Measurements from ENCODE around the gene PAPLN. TPM values are rescaled to one million over a fixed set of nuclear protein-coding genes. Genes with fewer than 3 reads are reported as not detected.
A peak's percentile ranks its signal among the peaks of the same experiment; 100 is the strongest.

PAPLN gene
- total RNA-seq, 2 donors from 2014 or later, result not detected

DNA sequence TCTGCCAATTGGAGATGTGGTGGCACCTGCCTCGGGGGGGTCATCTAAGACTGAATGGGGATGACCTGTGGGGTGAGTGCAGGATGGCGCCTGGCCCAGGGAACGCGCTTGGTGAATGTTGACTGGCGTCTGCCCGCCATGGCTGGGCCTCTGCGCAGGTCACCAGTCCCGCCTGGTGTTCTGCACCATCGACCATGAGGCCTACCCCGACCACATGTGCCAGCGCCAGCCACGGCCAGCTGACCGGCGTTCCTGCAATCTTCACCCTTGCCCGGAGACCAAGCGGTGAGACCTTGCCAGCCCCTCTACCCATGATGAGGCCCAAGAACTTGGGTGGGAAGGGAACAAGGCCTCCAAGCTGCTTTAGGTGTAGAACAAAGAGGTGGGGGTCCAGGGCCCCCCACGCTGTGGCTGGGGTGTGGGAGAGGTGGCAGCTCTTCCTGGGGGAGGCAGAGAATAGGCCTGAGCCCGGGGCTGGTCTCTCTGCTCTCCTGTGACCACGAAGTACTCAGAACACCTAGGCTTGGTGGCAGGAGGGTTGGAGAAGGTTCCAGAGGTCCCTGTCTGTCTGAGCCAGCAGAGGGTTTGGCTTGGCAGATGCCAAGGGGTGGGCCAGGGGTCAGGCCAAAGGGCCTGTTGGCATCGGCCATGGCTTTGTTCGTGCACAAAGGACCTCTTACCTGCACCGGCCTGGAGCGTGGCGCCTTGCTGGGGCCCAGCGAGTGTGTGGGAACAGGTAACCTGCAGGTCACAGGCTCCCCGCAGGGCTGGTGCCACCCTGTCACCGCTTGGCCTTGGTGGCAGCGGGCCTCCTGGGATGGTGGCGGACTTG, 15.4 kb downstream of the PAPLN start:
- no peak overlapping the region for H3K4me3 Mint-ChIP-seq
- H3K27me3 Mint-ChIP-seq, result no peaks in the 10 kb centered on the region
- no peak overlapping the region for H3K27ac Mint-ChIP-seq
- ATAC-seq, result no peak
- peaks cover 6% of the 10 kb centered on the region for H3K4me1 Mint-ChIP-seq
- no peaks in the 10 kb centered on the region for H3K36me3 Mint-ChIP-seq (ENCODE audit: low read depth)
- no peaks in the 10 kb centered on the region for H3K9me3 ChIP-seq (ENCODE audit: control insufficient read depth, low read length, poor library complexity, severe bottlenecking)
- peak in 1 of 3 donors; percentile 4 for DNase-seq

DNA sequence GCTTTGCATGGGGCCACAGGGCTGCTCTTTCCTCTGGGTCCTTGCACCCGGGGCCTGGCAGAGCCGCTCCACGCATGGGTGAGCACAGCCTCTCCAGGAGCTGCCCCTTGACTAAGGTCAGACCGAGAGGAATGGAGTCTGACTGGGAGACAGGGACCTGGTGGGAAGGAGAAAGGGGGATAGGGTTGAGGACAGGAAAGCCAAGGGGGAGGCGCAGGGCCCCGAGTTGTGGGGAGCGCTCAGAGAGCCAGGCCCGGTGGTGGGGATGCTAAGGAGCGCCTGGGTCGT, 16.0 kb downstream of the PAPLN start:
- no peak for ATAC-seq

DNA sequence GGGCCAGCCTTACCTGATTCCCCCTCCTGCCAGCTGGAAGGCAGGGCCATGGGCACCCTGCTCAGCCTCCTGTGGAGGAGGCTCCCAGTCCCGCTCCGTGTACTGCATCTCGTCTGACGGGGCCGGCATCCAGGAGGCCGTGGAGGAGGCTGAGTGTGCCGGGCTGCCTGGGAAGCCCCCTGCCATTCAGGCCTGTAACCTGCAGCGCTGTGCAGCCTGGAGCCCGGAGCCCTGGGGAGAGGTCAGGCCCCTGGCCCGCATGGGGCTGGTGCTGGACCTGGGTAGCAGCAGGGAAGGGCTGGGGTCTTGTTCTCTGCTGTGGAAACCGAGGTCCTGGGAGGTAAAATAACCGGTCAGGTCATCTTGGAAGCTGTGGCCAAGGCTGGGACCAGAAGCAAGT, 16.4 kb downstream of the PAPLN start:
- no peaks in the 10 kb centered on the region for H3K36me3 Mint-ChIP-seq (ENCODE audit: low read depth)
- ATAC-seq, result no peak
- no peak overlapping the region for H3K4me3 Mint-ChIP-seq
- H3K27ac Mint-ChIP-seq, result no peak overlapping the region
- no peaks in the 10 kb centered on the region for H3K27me3 Mint-ChIP-seq
- no peaks in the 10 kb centered on the region for H3K9me3 ChIP-seq (ENCODE audit: control insufficient read depth, low read length, poor library complexity, severe bottlenecking)
- peaks cover 6% of the 10 kb centered on the region for H3K4me1 Mint-ChIP-seq
- no peak for DNase-seq

More for the DNA sequence above, 16.0 kb downstream of the PAPLN start:
- Mint-ChIP-seq H3K4me1 (peaks cover 6% of the 10 kb centered on the region), H3K27me3 (no peaks in the 10 kb centered on the region), H3K27ac (no peak overlapping the region), H3K36me3 (ENCODE audit: low read depth) (no peaks in the 10 kb centered on the region), H3K4me3 (no peak overlapping the region)
- DNase-seq, result no peak
- H3K9me3 ChIP-seq (ENCODE audit: control insufficient read depth, low read length, poor library complexity, severe bottlenecking), result no peaks in the 10 kb centered on the region

DNA sequence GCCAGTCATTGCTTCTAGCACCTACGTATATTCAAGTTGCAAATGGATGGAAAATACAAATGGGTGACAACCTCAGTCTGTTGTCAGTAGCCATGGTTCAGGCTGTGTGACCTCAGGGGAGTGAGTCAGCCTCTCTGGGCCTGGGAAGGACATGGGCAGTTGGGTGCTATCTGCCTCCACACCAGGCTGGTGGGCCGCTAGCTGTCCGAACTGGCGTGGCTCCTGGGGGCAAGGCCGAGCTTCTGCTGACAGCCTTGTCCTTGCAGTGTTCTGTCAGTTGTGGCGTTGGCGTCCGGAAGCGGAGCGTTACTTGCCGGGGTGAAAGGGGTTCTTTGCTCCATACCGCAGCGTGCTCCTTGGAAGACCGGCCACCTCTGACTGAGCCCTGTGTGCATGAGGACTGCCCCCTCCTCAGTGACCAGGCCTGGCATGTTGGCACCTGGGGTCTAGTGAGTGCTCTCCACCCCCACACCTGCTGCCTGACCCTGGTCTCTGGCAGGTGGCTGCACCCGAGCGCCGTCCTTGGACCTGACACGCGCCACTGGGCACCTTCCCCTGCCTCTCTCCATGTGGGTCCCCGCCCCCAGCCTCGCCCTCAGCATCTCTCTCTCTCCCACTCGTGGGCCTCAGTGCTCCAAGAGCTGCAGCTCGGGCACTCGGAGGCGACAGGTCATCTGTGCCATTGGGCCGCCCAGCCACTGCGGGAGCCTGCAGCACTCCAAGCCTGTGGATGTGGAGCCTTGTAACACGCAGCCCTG, 17.1 kb downstream of the PAPLN start:
- no peak for DNase-seq
- no peak overlapping the region for H3K4me3 Mint-ChIP-seq
- H3K27ac Mint-ChIP-seq, result no peak overlapping the region
- no peaks in the 10 kb centered on the region for H3K27me3 Mint-ChIP-seq
- no peaks in the 10 kb centered on the region for H3K36me3 Mint-ChIP-seq (ENCODE audit: low read depth)
- ATAC-seq, result no peak
- H3K9me3 ChIP-seq (ENCODE audit: control insufficient read depth, low read length, poor library complexity, severe bottlenecking), result no peaks in the 10 kb centered on the region
- H3K4me1 Mint-ChIP-seq, result peaks cover 4% of the 10 kb centered on the region

GRCh38 chr14:73255005-73255400, 17.7 kb downstream of the PAPLN start:
- Mint-ChIP-seq H3K36me3 (ENCODE audit: low read depth) (no peaks in the 10 kb centered on the region), H3K27ac (no peak overlapping the region), H3K27me3 (no peaks in the 10 kb centered on the region), H3K4me1 (peaks cover 4% of the 10 kb centered on the region), H3K4me3 (no peak overlapping the region)
- no peaks in the 10 kb centered on the region for H3K9me3 ChIP-seq (ENCODE audit: control insufficient read depth, low read length, poor library complexity, severe bottlenecking)
- no peak for DNase-seq
- ATAC-seq, result no peak

- Mint-ChIP-seq H3K4me3 (no peak overlapping the region), H3K36me3 (ENCODE audit: low read depth) (no peaks in the 10 kb centered on the region), H3K4me1 (peaks cover 4% of the 10 kb centered on the region), H3K27me3 (no peaks in the 10 kb centered on the region), H3K27ac (no peak overlapping the region)
- no peak for DNase-seq
- H3K9me3 ChIP-seq (ENCODE audit: control insufficient read depth, low read length, poor library complexity, severe bottlenecking), result no peaks in the 10 kb centered on the region
- no peak for ATAC-seq
These were observed 18.5 kb downstream of the PAPLN start for GRCh38 chr14:73255693-73256225.

DNA sequence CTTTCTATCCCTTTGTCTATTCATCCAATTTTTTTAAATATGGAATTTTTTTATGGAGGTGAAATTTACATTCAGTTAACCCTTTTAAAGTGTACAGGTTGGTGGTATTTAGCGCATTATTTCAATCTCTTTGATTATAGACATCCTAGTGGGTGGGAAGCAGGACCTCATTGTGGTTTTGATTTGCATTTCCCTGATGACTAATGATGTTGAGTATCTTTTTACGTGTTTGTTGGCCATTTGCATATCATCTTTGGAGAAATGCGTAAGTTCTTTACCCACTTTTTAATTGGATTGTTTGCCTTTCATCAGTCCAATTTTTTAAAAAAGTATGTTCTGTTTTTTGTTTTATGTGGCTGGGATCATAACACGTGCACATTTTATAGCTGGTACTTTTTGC, 20.8 kb downstream of the PAPLN start:
- no peak for DNase-seq
- Mint-ChIP-seq H3K27me3 (no peaks in the 10 kb centered on the region), H3K36me3 (ENCODE audit: low read depth) (no peaks in the 10 kb centered on the region), H3K4me3 (no peak overlapping the region), H3K27ac (no peak overlapping the region), H3K4me1 (peaks cover 4% of the 10 kb centered on the region)
- ATAC-seq, result peak; percentile 44
- H3K9me3 ChIP-seq (ENCODE audit: control insufficient read depth, low read length, poor library complexity, severe bottlenecking), result no peaks in the 10 kb centered on the region

DNA sequence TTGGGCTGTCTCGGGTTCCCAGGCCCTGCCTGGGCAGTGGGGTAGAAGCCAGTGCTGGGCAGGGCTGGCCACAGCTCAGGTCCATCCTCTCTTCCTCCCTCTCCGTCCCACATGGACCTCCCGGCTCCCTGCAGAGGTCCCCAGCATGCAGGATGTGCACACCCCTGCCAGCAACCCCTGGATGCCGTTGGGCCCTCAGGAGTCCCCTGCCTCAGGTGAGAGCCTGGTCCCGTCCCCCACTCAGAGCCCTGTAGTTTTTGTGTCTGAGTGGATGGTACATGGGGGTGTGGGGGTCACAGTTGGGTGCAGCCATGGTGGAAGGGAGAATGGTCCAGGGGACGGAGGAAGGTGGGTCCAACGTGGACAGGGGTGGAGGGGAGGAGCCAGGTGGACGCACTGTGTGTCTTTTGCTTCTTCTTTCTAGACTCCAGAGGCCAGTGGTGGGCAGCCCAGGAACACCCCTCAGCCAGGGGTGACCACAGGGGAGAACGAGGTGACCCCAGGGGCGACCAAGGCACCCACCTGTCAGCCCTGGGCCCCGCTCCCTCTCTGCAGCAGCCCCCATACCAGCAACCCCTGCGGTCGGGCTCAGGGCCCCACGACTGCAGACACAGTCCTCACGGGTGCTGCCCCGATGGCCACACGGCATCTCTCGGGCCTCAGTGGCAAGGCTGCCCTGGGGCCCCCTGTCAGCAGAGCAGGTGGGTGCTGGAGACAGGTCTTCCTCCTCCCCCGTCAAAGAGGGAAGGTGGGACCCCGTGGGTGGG, 21.7 kb downstream of the PAPLN start:
- H3K27ac Mint-ChIP-seq, result no peak overlapping the region
- H3K36me3 Mint-ChIP-seq (ENCODE audit: low read depth), result no peaks in the 10 kb centered on the region
- H3K27me3 Mint-ChIP-seq, result peaks cover 3% of the 10 kb centered on the region
- H3K4me1 Mint-ChIP-seq, result peaks cover 4% of the 10 kb centered on the region
- DNase-seq (no peak), ATAC-seq (no peak)
- no peak overlapping the region for H3K4me3 Mint-ChIP-seq
- H3K9me3 ChIP-seq (ENCODE audit: control insufficient read depth, low read length, poor library complexity, severe bottlenecking), result no peaks in the 10 kb centered on the region

DNA sequence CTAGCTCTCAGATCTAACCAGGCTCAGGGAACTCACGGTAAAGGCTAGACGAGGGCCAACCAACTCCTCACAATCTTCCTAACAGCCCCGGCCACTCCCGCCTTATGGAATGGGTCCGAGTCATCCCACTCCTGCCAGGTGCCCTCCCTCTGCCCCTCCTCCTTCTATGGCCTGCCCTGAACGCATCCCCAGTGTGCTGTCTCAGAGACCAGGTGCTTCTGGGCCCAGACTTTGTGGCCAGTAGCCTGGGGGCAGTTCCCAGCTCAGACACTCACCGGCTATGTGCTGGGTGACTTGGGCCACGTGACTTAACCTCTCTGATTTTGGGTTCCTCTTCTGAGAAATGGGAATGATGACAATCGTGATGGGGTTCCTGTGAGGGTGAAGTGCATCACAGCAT, 22.5 kb downstream of the PAPLN start:
- Mint-ChIP-seq H3K27ac (no peak overlapping the region), H3K4me3 (no peak overlapping the region), H3K36me3 (ENCODE audit: low read depth) (no peaks in the 10 kb centered on the region), H3K27me3 (peaks cover 11% of the 10 kb centered on the region), H3K4me1 (peaks cover 4% of the 10 kb centered on the region)
- ATAC-seq (no peak), DNase-seq (no peak)
- no peaks in the 10 kb centered on the region for H3K9me3 ChIP-seq (ENCODE audit: control insufficient read depth, low read length, poor library complexity, severe bottlenecking)

GRCh38 chr14:73260574-73260973, 23.3 kb downstream of the PAPLN start:
- DNase-seq, result no peak
- H3K4me3 Mint-ChIP-seq, result no peak overlapping the region
- no peak for ATAC-seq
- no peak overlapping the region for H3K27ac Mint-ChIP-seq
- H3K4me1 Mint-ChIP-seq, result no peaks in the 10 kb centered on the region
- no peaks in the 10 kb centered on the region for H3K9me3 ChIP-seq (ENCODE audit: control insufficient read depth, low read length, poor library complexity, severe bottlenecking)
- no peaks in the 10 kb centered on the region for H3K36me3 Mint-ChIP-seq (ENCODE audit: low read depth)
- peaks cover 11% of the 10 kb centered on the region for H3K27me3 Mint-ChIP-seq

DNA sequence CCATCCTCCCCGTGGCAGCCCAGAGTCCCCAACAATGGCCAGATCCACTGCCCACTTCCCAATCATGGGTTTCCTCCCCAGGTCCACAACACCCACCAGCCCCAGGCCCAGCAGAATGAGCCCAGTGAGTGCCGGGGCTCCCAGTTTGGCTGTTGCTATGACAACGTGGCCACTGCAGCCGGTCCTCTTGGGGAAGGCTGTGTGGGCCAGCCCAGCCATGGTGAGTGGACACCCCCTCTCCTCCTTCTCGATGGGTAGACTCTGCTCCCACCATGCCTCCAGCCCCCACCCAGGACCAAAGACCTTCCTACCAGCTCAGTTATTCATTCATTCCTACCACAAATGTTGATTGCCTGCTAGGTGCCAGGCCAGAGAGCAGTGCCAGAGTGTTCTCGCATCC, 23.8 kb downstream of the PAPLN start:
- DNase-seq, result no peak
- no peak overlapping the region for H3K27ac Mint-ChIP-seq
- no peak overlapping the region for H3K4me3 Mint-ChIP-seq
- no peaks in the 10 kb centered on the region for H3K4me1 Mint-ChIP-seq
- no peaks in the 10 kb centered on the region for H3K36me3 Mint-ChIP-seq (ENCODE audit: low read depth)
- H3K27me3 Mint-ChIP-seq, result peaks cover 11% of the 10 kb centered on the region
- no peak for ATAC-seq
- H3K9me3 ChIP-seq (ENCODE audit: control insufficient read depth, low read length, poor library complexity, severe bottlenecking), result no peaks in the 10 kb centered on the region

- no peak for ATAC-seq
- DNase-seq, result no peak
- H3K4me1 Mint-ChIP-seq, result no peaks in the 10 kb centered on the region
- no peak overlapping the region for H3K27ac Mint-ChIP-seq
- H3K9me3 ChIP-seq (ENCODE audit: control insufficient read depth, low read length, poor library complexity, severe bottlenecking), result no peaks in the 10 kb centered on the region
- H3K4me3 Mint-ChIP-seq, result no peak overlapping the region
- H3K36me3 Mint-ChIP-seq (ENCODE audit: low read depth), result no peaks in the 10 kb centered on the region
- H3K27me3 Mint-ChIP-seq, result peaks cover 11% of the 10 kb centered on the region
These were observed 24.5 kb downstream of the PAPLN start for GRCh38 chr14:73261520-73262426.
